ENCODE measurements around the gene EPB41L1. TPM values are rescaled to one million over a fixed set of nuclear protein-coding genes. Genes with fewer than 3 reads are reported as not detected.

Gene EPB41L1
- polyA plus RNA-seq, 1 donor (not counting 4 experiments of a cell fraction or from before 2014, with no cell fraction given): 1.2 TPM

- no peak overlapping the region for H3K4me3 ChIP-seq (ENCODE audit: control insufficient read depth in 2 of 3, extremely low read depth in 1 of 3, insufficient read depth in 2 of 3, low read depth in 1 of 3, low read length in 3 of 3)
- no peaks in the 10 kb centered on the region for H3K36me3 ChIP-seq (ENCODE audit: control insufficient read depth in 2 of 2, extremely low read depth in 1 of 2, insufficient read depth in 2 of 2, low read length in 2 of 2)
- FAIRE-seq (no peak), DNase-seq (ENCODE audit: low read depth, low spot score) (no peak)
- H3K27ac ChIP-seq (ENCODE audit: control insufficient read depth, insufficient read depth, low read length): no peak overlapping the region
- peaks cover 6% of the 10 kb centered on the region for H3K27me3 ChIP-seq (ENCODE audit: control insufficient read depth, extremely low read depth, insufficient read depth, low read length)
- H3K4me1 ChIP-seq (ENCODE audit: control insufficient read depth, extremely low read depth, insufficient read depth, low read length): peaks cover 4% of the 10 kb centered on the region
- no peaks in the 10 kb centered on the region for H4K20me1 ChIP-seq (ENCODE audit: control insufficient read depth, extremely low read depth, insufficient read depth, low read length)
- H2AFZ ChIP-seq (ENCODE audit: control insufficient read depth, low read length): no peak overlapping the region
- no peak overlapping the region for H3K4me2 ChIP-seq (ENCODE audit: control insufficient read depth, extremely low read depth, insufficient read depth, low read depth, low read length)
- TF ChIP-seq EZH2 (IDR thresholded peaks at IDR 0.05; ENCODE audit: low read length): no peak
- TF ChIP-seq CTCF (optimal IDR thresholded peaks at IDR 0.05 in 1 of 3, IDR thresholded peaks at IDR 0.05 in 1 of 3, conservative IDR thresholded peaks at IDR 0.05 in 1 of 3; ENCODE audit: extremely low read depth in 1 of 3, insufficient read depth in 2 of 3, low read length in 3 of 3): no peak
- H3K79me2 ChIP-seq (ENCODE audit: control insufficient read depth, insufficient read depth, low read length): no peaks in the 10 kb centered on the region
- no peaks in the 10 kb centered on the region for H3K9me3 ChIP-seq (ENCODE audit: control insufficient read depth, low read depth, low read length)
- no peaks in the 10 kb centered on the region for H3K9me1 ChIP-seq (ENCODE audit: control insufficient read depth, extremely low read depth, insufficient read depth, low read length)
- no peak overlapping the region for H3K9ac ChIP-seq (ENCODE audit: control insufficient read depth, extremely low read depth, insufficient read depth, low read length)
- dilution Hi-C loops (cut with MboI; ENCODE audit: extremely low pct_ligation_motif_present, low sequenced_read_pairs): no loop called here
These were observed 41.5 kb upstream of the EPB41L1 start for GRCh38 chr20:36113036-36113435.

GRCh38 chr20:36113566-36114250 lies 40.8 kb upstream of the EPB41L1 start:
- Histone ChIP-seq H3K27ac (ENCODE audit: control insufficient read depth, insufficient read depth, low read length) (no peak overlapping the region), H3K4me2 (ENCODE audit: control insufficient read depth, extremely low read depth, insufficient read depth, low read depth, low read length) (no peak overlapping the region), H4K20me1 (ENCODE audit: control insufficient read depth, extremely low read depth, insufficient read depth, low read length) (no peaks in the 10 kb centered on the region), H3K79me2 (ENCODE audit: control insufficient read depth, insufficient read depth, low read length) (no peaks in the 10 kb centered on the region), H3K4me3 (ENCODE audit: control insufficient read depth in 2 of 3, extremely low read depth in 1 of 3, insufficient read depth in 2 of 3, low read depth in 1 of 3, low read length in 3 of 3) (no peak overlapping the region), H2AFZ (ENCODE audit: control insufficient read depth, low read length) (no peak overlapping the region), H3K27me3 (ENCODE audit: control insufficient read depth, extremely low read depth, insufficient read depth, low read length) (peaks cover 6% of the 10 kb centered on the region), H3K9me1 (ENCODE audit: control insufficient read depth, extremely low read depth, insufficient read depth, low read length) (no peaks in the 10 kb centered on the region), H3K9me3 (ENCODE audit: control insufficient read depth, low read depth, low read length) (no peaks in the 10 kb centered on the region), H3K36me3 (ENCODE audit: control insufficient read depth in 2 of 2, extremely low read depth in 1 of 2, insufficient read depth in 2 of 2, low read length in 2 of 2) (no peaks in the 10 kb centered on the region), H3K4me1 (ENCODE audit: control insufficient read depth, extremely low read depth, insufficient read depth, low read length) (peaks cover 4% of the 10 kb centered on the region), H3K9ac (ENCODE audit: control insufficient read depth, extremely low read depth, insufficient read depth, low read length) (no peak overlapping the region)
- DNase-seq (ENCODE audit: low read depth, low spot score) (no peak), FAIRE-seq (no peak)
- TF ChIP-seq CTCF (optimal IDR thresholded peaks at IDR 0.05 in 1 of 3, IDR thresholded peaks at IDR 0.05 in 1 of 3, conservative IDR thresholded peaks at IDR 0.05 in 1 of 3; ENCODE audit: extremely low read depth in 1 of 3, insufficient read depth in 2 of 3, low read length in 3 of 3) (no peak), EZH2 (IDR thresholded peaks at IDR 0.05; ENCODE audit: low read length) (no peak)
- dilution Hi-C loops (cut with MboI; ENCODE audit: extremely low pct_ligation_motif_present, low sequenced_read_pairs): no loop called here
